H54 (cell line): ENCODE results near the gene MYO5C.

ENCODE experiments used
- DNase-seq: peaks from one replicate; pipeline ENCODE4 v3.0.0; 2011; ENCODE audit warnings: low spot score, mixed read lengths; ENCODE audit not compliant: insufficient read length
- FAIRE-seq: peaks from 3 replicates; lab custom pipeline; 2011; peaks lifted over from hg19 to GRCh38; lab: Jason Lieb, UNC
- POLR2A ChIP-seq: IDR thresholded peaks from 2 replicates; pipeline ENCODE4 v1.6.1; 2011; ENCODE audit warnings: low read depth, mild to moderate bottlenecking, low read length

The MYO5C gene, protein sequence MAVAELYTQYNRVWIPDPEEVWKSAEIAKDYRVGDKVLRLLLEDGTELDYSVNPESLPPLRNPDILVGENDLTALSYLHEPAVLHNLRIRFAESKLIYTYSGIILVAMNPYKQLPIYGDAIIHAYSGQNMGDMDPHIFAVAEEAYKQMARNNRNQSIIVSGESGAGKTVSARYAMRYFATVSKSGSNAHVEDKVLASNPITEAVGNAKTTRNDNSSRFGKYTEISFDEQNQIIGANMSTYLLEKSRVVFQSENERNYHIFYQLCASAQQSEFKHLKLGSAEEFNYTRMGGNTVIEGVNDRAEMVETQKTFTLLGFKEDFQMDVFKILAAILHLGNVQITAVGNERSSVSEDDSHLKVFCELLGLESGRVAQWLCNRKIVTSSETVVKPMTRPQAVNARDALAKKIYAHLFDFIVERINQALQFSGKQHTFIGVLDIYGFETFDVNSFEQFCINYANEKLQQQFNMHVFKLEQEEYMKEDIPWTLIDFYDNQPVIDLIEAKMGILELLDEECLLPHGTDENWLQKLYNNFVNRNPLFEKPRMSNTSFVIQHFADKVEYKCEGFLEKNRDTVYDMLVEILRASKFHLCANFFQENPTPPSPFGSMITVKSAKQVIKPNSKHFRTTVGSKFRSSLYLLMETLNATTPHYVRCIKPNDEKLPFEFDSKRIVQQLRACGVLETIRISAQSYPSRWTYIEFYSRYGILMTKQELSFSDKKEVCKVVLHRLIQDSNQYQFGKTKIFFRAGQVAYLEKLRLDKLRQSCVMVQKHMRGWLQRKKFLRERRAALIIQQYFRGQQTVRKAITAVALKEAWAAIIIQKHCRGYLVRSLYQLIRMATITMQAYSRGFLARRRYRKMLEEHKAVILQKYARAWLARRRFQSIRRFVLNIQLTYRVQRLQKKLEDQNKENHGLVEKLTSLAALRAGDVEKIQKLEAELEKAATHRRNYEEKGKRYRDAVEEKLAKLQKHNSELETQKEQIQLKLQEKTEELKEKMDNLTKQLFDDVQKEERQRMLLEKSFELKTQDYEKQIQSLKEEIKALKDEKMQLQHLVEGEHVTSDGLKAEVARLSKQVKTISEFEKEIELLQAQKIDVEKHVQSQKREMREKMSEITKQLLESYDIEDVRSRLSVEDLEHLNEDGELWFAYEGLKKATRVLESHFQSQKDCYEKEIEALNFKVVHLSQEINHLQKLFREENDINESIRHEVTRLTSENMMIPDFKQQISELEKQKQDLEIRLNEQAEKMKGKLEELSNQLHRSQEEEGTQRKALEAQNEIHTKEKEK (N-terminal part only)

DNA sequence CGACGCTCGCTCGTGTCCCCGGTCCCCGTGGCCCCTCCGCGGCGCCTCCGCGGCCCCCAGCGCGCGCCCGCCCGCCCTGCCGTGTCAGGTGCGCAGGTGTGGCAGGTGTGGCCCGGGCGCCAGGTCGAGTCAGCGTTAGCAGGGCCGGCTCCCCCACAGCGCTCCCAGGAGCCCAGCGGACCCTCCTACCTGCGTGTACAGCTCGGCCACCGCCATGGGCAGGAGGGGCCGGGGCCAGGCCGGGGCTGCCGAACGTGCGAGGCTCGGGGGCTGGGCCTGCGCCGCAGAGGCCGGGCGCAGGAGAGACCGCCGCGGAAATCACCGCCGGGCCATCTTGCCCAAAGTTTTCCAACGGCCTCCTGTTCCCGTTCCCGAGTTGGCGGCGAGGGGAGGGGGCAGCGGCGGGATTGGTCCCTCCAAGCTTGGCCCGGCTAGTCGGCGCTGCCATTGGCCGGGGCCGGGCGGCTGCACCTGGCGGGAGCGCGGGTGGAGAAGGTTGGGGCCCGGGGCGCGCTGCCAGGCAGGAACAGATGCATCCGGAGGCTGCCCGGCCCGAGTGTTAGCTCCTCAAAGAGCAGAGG is at the start of gene MYO5C:
MYO5C (minus strand) TSS at position 384 of the 581 bp plus-strand sequence; CDS start at position 216, 168 bp downstream.
- TF ChIP-seq POLR2A = no peak
- no peak for FAIRE-seq

DNA sequence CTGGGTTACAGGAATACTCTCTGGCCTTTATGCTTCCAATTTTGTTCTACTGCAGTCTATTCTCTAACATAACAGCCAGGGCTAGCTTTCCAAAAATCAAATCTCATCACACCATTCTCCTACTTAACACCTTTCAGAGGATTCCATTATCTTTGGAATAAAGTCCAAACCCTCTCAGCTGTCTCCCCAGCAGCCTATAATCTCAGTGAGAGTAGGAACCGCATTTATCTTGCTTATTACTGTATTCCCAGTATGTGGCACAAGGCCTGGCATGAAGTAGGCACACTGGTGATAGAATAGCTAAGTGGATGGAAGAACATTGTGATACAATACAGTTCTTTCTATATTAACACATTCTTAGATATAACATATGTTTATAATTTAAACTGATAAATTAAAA is 49.0 kb upstream of the MYO5C start:
- DNase-seq (no peak), FAIRE-seq (no peak)
- no peak for TF ChIP-seq POLR2A

More for the DNA sequence above, at the start of gene MYO5C:
- DNase-seq = no peak

DNA sequence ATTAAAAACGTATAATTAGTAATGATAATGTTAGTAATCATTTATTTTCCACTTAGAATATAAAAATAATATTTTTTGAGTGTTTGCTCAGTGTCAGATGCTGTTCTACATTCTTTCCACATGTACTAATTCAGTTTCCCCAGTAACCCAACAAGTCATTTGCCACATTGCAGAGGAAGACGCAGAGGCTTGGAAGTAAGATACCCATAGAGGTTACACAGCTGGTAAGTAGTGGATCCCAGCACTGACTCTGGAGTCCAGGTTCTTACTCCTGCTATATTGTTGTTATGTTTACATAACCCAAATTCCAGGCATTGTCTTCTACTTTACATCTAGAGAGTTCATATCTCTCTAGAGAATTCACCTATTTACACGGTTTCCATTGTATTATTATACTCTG is 48.2 kb upstream of the MYO5C start:
- FAIRE-seq = no peak
- TF ChIP-seq POLR2A = no peak

DNA sequence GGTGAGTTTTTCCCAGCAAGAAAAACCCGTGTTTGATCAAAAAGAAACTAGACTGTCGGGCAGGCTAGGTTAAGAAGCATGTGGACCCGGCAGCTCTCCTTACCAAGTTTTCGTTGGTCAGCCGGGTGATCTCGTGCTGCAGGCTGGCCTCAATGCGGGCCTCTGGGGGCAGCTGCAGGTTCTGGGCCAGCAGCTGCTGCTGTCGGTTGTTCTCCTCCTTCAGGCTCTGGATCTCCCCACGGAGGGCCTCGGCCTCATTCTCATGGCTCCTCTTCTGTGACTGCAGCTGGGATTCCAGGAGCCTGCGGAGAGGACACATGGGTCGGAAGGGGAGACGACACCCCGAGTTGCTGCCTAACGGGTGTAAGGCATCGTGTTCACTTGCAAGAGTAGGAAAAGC is 44.5 kb upstream of the MYO5C start:
- DNase-seq (no peak), FAIRE-seq (no peak)
- TF ChIP-seq POLR2A = no peak

More for the DNA sequence above, 48.2 kb upstream of the MYO5C start:
- DNase-seq = no peak

DNA sequence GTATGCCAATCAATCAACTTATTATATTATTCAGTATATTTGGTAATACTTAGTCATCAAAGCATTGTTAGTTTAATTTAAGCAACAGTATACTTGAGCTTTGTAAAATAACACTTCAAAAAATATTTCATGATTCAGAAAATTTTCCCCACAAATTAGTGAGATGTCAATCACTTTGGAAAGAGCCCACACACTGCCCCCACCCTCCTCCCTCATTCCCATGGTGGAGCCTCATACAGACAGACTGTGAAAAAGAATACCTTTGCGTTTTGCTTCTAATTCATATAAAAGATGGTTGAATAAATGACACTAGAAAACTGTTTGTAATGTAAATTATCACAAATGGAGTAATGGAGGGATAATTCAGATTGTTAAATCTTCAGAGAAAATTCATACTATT is 43.3 kb upstream of the MYO5C start:
- TF ChIP-seq POLR2A = no peak
- FAIRE-seq (no peak), DNase-seq (no peak)

DNA sequence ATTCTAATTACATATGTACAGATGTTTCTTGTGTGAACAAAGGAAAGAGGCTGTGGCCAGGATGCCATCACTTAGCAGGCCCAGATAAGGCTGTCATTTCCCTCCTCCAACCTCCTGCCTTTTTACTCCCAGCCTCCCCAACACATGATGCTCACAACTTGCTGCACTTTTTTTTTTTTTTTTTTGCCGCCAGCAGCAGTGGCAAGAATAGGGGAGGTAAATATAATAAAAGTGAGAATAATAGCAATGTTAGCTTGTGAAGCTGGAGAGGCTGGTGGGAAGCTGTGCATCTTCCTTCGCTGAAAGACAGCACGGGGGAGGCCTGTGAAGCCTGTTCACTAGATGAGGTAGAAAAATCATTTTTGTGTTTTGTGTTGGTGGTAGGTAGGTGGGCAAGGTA is 42.5 kb upstream of the MYO5C start:
- TF ChIP-seq POLR2A = no peak
- FAIRE-seq = no peak
- no peak for DNase-seq

DNA sequence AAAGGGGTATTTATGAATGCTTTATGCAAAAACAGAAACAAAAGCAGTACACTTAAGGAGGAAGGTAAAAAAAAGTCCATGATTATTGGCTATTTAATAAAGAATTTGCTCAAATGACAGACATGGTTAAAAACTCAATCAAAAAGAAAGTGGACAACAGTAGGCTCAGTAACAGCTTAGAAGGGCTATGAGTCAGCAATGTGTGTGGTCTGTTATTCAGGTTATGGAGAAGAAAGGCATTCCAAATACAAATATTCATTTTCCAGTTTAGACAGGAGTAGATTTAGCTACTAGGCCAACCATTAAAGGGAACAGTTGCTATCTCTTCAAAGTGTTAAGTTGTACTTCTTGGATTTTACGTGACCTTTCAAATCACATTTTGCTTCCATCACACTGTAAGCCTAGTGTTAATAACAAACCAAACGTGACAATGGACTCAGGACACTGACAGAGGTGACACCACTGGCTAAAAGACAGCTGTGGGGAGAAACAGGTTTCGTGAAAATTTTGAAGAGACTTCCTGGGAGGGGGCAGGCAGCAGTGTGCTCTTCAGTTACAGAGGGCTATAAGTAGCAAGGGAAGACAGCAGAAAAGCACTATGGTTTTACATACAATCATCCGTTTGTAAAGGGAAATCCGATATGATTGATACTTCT is 41.7 kb upstream of the MYO5C start:
- TF ChIP-seq POLR2A = no peak
- FAIRE-seq = peak; percentile 88
- DNase-seq = peak; percentile 26

DNA sequence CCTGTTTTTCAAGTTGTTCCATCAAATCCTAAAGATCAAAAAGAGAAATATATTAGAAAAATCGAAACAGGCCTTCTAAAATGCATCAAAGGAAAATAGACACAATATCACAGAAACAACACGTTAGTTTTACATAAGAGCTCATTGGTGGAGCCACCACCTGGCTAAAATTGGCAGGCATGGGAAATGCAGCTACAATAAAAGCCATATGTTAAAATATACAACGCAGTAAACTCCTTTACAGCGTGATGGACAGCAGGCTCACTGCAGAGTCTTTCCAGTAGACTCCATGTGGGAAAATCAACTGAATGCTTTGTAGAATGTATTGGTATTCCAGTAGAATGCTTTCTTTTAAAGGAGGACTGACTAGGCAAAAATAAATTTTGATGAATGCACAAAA is 40.9 kb upstream of the MYO5C start:
- no peak for TF ChIP-seq POLR2A
- DNase-seq (no peak), FAIRE-seq (no peak)

DNA sequence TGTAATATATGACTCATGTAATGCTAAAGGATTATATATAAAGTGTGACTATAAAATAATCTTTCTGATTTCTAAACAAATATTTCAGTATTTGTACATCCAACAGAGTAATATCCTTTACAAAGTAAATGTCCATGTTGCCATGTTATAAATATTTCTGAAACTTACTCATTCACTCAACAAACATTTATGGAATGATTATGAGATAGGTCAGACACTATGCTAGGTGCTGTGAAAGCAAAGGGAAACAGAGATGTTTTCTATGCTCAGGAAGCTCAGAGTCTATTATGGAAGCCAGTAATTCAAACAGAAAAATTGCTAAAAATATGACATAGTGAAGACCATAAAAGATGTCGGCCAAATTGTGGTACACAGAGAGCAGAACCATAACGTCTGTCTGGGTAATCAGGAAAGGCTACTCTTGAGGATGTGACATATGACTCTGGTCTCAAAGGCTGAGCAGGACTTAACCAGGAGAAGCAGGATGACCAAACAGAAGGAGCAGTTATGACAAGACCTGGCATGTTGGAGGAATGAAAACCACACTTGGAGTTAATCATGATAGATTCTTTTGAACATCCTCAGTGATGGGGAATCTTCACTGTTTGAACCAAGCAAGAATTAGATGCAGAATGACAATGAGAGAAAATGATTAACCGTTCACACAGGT is 39.0 kb upstream of the MYO5C start:
- DNase-seq = no peak
- no peak for FAIRE-seq
- TF ChIP-seq POLR2A = no peak

DNA sequence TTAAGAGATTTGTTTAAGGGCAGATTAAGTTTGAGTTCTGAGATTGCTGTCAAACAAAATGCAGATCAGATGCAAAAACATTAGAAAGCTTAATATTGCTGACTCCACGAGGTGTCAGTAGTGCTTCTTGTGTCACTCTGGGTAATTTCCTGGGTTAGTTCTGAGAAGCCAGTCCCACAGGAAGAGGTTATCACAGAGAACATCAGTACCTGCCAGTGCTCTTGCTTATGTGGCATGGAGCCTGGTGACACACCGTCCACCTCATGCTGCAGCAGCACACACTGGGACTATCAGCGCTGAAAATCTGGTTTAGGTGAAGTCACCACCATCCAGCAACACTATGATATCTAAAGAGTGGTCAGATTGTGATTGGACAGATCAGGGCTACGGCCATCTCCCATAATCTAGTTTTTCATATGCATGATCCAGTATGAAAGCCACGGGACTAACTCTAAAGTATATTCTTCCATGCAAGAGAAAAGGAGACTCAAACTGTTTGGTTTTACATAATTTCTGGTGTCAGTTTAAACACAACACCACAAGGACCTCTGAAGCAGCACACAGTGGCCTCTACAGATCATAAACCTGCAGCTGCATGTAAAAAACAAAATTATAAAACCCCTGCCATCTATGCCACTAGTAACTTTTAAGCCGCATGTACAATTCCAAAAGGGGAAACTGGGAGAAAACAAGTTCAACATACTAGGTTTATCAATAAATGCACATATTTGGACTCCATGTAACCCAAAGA is 36.1 kb upstream of the MYO5C start:
- TF ChIP-seq POLR2A = no peak
- peak; percentile 93 for FAIRE-seq
- peak; percentile 9 for DNase-seq

DNA sequence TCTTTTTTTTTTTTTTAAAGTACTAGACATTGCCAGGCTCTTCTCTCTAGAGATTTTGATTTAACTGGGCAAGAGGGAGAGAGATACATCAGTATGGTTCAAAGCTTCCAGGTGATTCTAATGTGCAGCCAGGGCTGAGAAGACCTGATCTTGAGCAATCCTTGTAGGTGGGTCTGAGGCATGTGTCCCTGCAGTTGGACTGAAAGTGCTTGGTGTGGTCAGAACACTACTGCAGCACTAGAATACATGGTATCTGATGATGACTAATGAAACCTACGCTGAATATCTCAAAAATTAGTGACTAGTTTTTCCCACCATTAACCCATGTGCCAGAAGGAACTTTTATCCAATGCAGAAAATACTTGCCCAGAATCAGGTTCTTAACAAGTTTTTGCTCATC is 34.4 kb upstream of the MYO5C start:
- no peak for FAIRE-seq
- DNase-seq = no peak
- no peak for TF ChIP-seq POLR2A

DNA sequence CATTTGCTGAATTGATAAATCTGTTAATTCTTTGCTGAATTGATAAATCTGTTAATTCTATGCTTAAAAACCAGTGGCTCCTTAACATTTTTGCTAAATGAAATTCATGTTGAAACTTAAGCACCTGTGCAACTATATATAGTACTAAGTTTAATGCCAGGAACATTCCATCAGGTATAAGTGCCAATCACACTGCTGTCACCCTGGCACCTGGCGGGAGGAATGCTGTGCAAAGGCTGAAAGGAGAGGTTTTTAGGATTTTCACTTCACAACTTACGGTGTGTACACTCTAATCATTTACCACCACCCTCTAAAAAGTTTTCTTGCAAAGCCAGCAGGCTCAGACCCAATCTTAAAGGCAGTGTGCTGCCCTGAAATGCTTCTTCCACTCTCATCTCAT is 33.5 kb upstream of the MYO5C start:
- no peak for TF ChIP-seq POLR2A
- no peak for DNase-seq
- no peak for FAIRE-seq
